HG02885 (cell line): ENCODE results near the gene GNAQ.

Experiments
- ATAC-seq: cut with Tn5 transposase; IDR thresholded peaks from one replicate; pipeline ENCODE4 v1.9.1; 2021; ENCODE audit warnings: mild to moderate bottlenecking; ENCODE audit not compliant: unreplicated experiment, poor library complexity

GNAQ gene

DNA sequence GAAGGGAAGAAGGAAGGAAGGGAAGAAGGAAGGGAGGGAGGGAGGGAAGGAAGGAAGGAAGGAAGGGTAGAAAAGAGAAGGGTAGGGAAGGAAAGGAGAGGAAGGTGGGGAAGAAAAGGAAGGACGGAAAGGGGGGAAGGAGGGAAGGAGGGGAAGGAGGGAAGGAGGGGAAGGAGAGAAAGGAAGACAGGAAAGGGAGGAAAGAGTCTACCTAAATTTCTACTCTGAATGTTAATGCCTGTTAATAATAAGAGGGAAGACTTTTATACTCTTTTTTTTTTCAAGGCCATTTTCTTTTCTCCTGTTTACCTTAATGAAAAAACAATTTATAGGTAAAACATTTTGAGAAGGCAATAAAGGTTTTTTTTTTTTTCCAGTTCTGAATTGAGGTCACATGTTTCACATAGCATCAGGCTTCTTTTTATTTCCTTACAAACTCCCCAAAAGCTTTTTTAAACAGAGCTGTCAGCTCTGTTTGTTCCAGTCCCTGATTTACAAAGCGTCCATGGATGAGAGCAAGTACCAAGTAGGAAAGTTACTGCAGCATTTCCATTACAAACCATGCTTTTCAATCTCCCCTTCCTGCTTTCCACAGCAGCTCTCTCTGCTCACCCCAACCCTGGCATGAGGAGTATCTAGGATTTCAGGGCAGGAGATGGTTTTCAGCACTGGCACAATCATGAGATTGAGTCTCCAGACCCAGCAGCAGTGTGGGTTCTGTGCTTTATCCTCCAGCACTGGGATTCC, 173.9 kb downstream of the GNAQ start:
- no peak for ATAC-seq

DNA sequence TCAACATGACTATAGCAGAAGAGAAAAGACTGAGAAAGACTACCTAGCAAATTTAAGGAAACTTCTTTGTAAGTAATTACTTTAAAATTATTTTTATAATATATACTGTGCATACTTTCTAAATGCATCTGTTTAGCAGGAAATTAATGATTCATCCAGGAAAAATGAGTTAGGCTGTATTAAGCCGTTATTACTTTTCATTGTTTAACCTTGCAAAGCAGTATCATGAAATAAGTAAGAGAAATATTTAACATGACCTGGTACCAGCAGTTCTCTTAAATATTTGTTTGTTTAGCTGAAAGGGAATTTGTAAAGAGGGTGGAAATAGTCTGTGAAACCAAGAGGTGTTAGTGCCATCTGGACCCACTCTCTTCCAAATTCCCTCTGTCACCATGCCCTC, 175.0 kb downstream of the GNAQ start:
- ATAC-seq = no peak

DNA sequence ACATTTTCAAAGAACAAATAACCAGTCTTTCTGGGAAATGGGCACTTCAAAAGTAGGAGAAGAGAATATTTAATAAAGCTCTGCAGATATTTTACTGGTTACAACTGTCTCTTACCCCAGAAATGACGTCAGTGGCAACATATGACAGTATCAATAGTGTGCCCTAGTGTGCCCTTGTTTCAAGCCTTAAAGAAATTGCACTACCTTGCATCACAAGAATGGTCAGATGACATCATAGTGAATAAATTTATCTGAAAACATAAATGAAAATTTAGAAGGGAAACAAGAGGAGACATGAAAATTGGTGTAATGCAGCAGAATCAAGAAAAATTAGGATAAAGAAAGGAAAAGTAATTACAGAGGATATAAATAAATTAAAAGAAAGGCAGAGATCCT, 176.7 kb downstream of the GNAQ start:
- ATAC-seq = no peak

DNA sequence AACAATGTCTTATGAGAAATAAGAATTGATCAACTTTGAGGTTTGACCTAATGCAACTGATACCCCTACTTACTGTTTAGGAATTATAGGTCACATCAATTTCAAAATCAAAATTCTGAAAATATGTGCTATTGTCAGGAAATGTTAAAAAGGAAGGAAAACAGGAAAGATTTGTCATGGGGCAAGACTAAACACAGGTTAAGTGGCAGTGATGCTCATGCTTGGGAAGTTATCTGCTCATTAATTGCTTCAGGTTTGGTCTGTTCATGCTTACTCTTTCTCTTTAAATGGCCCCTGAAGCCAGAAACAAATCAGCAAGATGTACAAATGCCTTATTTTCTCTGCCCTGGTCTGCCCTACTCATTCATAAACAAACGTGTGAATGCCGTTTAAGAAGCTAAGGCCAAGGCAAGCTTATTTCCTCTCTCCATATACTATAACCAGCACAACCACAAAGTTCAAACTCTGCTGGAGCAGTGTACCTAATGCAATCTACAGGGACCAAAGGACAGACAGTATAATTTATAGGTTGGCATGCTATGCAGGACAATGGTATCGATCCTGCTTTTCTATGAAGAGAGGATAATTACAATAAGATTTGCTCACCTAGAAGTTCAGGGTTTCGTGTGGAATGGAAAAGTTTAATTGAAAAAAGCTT, 177.2 kb downstream of the GNAQ start:
- no peak for ATAC-seq

DNA sequence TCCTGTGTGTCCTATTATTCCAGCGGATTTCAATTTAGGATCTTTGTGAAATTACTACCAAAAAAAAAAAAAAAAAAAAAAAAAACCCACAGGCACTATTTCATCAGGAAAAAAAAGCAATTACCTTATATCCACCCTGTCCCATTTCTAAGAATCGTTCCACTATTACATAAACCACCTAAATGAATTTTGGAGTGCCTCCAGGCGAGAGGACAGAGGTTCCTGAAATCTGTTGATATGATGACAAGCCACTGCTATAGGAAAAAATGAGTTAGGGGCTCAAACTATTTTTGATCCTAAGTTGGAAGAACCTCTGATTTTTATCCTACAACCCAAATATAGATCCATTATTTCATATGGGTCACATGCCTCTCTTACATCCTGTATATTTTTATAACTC, 177.9 kb downstream of the GNAQ start:
- ATAC-seq = no peak

DNA sequence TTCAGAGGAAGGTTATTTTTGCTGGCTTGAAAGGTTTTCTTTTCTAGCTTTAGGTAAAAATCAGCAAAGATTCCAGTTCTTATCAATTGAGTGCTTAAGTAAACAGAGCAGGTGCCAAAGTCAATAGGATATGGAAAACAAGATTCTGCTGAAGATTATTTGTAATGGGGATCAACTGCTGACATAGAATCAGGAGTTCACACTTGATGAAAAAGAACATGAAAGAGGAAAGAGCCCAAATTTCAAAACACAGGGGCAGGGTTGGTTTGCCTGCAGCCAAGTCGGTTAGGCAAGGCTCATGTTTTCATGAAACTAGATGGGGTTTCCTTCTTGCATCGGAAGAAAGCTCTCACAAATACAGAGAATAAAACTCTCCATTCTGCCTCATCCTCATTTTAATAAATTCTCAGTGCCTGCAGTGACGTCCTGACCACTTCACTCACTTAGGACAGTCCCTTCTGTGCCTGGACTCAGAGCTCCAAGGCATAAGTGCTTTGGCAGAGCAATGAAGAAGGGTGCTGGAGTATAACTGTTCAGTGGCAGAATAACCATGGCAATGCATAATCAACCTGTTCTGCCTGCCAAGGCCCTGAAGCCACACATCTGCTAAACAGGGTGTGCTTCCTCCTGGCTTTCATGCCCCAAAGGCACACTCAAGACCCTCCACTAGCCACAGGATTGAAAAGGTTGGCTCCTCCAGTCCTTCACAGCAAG, 179.6 kb downstream of the GNAQ start:
- ATAC-seq = no peak

DNA sequence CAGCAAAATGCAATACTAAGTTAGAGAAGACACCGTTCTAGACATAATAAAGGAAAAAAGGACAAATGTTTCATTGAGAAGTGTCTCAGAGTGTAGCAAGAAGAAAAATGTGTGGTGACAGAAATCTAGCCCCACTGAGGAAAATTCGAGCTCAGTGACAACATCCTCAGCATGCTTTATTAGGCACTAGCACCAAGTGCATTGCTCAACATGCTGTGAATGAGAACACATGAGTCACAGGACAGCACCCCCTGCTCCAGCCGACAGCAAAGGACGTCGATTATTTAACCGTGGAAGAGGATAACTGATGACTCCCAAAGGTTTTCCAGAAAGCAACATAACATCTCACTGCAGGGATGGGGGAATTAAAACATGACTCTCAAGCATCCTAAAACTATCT, 182.7 kb downstream of the GNAQ start:
- no peak for ATAC-seq

DNA sequence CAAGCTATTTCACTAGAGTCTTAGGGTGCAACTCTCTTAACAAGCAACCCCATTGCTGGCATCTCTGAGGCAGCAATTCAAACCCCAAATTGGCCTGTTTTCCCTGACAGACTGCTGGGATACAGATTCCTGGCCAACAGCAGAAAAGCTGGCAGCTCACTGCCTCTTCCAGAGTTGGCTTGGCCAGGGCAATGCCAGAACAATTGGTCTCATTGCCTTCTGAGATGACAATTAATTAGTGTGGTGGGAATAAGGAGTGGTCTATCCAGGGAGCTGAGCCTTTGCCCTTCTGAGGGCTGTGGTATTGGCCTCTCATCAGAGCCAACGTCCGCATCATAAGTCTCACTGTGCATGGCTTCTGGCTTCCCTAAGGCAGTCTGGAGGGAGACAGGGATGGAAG, 183.2 kb downstream of the GNAQ start:
- ATAC-seq = no peak

DNA sequence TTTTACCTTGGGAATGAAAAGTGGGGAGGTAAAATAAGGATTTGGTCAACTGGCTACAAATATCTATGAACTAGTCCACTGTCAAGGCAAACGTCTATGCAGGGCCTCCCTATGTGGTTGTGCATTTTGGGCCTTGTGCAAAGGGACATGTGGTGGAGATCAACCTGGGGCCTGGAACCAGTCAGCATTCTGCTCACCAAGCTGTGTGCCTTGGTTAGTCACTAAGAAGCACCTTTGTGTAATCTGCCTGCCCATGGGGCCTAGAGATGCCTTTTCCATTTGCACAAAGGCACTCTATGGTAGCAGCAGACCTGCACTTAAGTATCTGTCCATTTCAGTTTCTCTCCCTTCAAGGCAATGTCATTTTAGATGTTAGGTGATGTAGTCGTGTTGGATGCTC, 184.0 kb downstream of the GNAQ start:
- no peak for ATAC-seq

DNA sequence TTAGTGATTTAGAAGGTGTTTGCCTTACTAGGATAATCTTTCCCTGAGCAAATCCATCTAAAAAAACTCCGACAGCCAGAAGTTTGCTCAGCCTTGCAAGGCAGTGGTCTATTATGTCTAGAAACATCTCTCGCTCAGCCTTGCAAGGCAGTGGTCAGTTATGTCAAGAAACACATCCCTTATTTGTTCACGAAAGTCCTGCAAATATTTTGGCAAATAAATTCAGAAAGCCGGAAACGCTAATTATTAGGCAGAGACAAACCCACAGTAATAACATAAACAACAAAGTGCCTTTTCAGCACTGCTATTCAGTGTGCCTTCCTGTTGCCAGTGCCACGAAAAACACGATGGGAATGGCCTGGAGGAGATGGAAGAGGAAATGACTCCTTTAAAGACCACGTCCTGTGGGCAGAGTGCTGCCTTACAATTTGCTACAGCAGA, 184.5 kb downstream of the GNAQ start:
- no peak for ATAC-seq

DNA sequence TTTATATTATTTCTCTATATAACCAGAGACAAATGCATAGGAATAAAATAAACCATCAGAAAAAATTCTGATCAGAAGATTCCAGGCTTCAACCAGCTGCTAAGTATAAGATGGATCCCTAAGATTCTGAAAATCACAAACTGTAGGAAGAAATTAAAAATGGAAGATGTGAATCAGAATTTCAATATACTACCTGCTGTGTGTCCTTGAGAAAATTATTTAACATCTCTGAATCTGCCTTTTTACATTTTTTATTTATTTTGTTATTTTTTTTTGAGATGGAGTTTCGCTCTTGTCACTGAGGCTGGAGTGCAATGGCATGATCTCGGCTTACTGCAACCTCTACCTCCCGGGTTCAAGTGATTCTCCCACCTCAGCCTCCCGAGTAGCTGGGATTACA, 187.2 kb downstream of the GNAQ start:
- no peak for ATAC-seq

DNA sequence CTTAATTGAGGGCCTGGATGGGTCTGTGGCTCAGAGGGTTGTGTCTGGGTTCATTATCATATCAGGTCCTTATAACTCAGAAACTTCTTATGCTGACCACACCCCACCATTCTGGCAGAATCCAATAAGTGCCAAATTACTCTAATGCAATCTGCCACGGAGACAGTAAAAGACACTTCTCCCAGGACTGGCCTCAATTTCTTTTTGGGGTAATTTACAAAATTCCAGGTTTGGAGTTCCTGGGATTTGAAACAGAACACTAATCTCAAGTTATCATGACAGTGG, 187.8 kb downstream of the GNAQ start:
- no peak for ATAC-seq

DNA sequence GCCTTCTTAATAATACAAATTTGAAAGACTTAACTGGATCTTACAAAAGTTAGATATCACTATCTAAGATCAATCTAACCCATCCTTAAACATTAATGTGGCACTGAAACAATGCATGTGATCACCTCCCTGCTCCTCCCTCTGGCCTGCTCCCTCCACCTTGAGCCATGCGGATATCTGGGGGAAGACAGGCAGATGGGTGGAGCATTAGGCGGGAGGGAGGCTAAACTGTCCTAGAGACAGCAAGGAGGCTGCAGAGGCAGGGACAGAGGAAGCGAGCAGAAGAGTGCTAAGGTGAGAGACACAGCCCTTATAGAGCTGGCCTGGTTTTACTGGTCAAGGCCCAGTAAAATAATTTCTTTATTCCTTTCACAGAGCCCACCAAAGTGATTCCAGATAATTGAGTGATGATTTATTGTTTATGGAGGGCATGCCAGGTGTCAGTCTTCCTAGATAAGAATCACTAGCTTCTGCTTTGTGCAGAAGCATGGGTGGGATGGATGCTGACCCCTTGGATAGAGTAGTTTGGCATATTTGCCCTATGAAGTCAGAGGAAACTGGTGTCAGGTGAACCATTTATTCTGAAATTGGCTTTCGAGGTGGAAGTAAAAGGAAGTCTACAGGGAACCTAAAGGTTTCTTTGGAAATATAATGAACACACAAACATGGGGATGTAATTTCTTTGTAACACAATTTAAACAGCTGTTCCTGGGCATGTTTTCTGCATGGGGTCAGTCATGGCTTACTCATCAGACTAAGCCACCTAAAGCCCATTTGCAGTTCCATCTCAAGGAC, 188.3 kb downstream of the GNAQ start:
- no peak for ATAC-seq

DNA sequence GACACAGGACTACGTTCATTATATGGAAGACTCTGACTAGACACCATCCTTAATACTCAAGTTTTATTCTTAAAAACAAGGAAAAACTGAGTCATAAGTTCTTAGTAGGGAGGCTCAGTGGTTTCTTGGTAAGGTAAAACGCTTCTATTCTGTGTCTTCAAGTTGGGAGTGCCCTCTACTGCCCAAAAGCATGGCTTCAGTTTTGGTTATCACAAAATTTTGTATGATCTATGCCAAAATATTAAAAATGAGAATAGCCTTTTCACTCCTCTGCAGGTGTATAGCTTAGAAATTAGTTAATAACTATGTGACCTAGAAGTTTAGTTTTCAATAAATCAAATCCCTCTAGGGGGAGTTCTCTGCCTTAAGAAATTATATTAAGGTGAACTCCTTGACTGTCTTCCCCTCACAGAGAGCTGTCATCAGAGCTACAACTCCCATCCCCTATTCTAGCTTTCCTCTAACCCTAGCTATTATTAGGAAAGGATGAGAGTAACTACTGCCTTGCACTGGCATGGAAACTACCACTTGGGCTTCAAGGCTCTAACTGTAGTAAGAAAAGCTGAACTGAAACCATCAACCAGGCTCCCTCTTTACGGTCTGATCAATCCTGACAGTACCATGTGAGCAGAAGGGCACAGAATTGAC, 189.7 kb downstream of the GNAQ start:
- peak; percentile 95 for ATAC-seq

DNA sequence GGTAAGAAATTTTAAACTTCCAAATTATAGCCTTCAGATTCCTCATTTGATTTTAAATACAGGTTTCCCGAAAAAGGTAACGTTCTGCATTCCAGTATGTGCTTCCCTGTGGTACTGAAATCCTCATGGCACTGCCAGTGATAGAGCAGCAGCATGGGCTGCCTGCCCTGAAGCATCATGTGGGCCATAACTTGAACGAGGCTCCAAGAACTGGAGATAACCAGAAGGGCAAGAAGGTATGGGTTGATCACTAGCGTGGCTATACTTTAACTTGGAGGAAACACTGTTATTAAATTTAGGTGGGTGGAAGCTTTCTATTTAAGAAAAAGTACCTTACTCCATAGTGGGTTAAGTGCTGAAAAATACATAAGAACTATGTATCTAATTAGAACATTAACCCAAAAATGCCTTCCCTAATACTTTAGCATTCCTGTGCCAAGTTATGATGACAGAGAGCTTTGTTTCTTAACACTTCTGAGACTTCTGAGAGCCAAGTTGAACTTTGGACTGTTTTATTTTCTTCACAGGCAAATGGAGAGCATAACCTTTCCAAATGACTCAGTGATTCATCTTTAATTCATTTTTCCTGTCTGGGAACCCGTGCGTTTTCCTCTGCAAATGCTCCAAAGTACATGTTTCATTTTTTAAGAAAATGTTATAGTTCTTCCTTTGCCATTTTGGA, 192.0 kb downstream of the GNAQ start:
- ATAC-seq = no peak

DNA sequence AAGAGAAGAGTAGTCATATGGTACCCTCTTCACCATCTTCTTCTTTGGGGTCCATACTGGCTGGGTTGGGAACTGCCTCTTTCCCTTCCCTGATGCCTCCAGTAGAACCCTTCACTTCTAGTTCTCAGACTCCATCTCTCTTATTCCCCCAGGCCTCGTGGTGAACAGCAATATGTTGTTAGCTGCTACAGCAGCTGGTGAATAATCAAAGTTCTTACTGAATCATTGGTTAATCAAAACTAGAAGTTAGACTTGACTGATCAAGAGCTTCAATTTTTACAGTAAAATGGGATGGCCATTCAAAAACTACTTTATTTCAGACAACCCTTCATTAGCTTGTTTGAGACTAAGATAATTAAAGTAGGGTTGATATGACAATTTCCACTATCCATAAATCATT, 192.6 kb downstream of the GNAQ start:
- no peak for ATAC-seq

DNA sequence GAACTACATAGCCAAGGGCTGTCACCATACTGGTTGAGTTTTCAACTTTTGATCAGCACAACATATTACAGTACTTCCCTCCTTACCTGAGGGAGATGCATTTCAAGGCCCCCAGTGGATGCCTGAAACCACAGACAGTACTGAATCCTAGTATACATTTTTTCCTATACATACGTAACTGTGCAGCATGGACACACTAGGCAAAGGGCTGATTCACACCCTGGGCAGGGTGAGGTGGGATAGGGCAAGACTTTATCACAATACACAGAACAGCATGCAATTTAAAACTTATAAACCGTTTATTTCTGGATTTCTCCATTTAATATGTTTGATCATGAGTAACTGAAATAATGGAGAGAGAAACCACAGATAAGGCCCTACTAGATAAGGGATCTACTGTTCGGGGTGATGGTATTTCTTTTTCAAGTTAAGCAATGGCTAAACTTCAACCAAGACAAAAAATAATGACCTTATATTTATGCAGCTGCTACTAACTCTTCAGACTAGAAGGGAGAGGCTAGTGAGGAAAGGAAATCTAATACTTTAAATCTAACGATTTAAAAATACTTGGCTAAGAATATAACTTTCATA, 196.6 kb downstream of the GNAQ start:
- ATAC-seq = no peak

DNA sequence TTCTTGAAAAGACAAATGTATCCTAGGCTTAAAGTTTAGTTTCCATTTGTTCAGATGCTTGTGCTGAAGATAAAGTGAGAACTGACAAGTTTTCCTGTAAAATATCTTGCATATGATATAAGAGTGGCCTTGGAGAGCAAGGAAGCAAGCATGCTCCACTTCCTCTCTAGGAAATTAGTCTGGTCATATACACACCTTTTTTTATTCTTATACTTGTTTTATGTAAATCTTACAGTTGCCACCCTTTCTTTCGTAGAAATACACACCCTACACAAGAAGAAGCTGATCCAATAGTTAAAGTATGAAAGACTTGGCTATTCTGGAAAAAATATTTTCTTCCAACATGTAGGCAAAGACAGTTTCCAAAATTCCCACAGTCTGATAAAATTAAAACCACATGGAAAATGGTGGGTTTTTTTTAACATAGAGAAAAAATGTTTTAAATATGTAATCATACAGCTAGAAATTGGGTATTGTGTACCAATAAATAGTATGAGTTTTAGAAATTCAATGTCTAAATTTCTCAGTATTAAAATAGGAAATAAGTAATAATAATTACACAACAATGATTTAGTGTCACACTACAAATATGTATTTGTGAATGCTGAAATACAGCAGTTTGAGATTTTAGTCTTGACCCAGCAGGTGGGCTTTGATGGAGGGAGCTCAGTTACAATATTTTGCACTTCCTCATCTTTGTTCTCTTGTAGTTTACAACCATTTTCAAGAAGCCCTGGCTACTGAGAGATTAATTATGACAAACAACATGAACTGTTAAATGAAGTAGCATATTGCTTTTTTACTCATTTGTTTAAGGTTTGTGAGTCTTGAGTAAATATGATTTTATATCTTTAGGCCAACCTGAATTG, 197.8 kb downstream of the GNAQ start:
- ATAC-seq = no peak

DNA sequence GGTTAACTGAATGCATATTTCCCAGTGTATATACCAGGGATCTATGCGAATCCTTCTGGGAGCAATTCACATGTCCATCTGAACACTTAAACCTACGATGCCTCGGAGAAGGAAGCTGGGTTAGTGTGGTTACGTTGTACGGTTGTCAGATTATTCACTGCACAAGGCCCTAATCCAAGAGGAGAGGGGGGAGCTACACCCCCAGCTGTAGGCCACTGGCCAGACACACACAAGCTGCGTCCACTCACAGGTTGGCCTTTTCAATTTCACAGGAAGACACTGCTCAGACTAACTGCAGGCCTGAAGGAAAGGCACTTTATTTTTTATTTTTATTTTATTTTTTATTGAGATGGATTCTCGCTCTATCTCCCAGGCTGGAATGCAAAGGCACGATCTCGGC, 199.0 kb downstream of the GNAQ start:
- ATAC-seq = no peak
